Heart right ventricle (tissue), 16 donors: ENCODE results near the gene ZNF550. TPM values are rescaled to one million over a fixed set of nuclear protein-coding genes. Genes with fewer than 3 reads are reported as not detected.
"Not testable (repeated sequence)": the region's sequence is repeated elsewhere in the genome, so short reads cannot be mapped to it uniquely, and the experiment has no call there.

Experiments used
- ATAC-seq, 8 donors: fragments of 200-7000 bp; cut with Tn5 transposase; one replicate each; pipeline ENCODE4 v1.9.1; 2020; ENCODE audit warnings: mild to moderate bottlenecking in 8 of 8, moderate library complexity in 8 of 8, moderate number of reproducible peaks in 1 of 8
- DNase-seq, 2 donors: peaks; one replicate each; pipeline ENCODE4 v3.0.0-alpha.2; 2020
- H3K27ac ChIP-seq, 10 donors: fragments of 200-600 bp; sonication (generic) in 2 of 10; one replicate each; pipeline versions ENCODE4 v1.5.0 to v1.8.0; 2020 to 2022; ENCODE audit warnings: mild to moderate bottlenecking in 3 of 10
- H3K27me3 ChIP-seq, 7 donors: fragments of 200-600 bp; one replicate each; pipeline ENCODE4 v1.8.0; 2021 to 2022; ENCODE audit warnings: mild to moderate bottlenecking in 2 of 7
- H3K36me3 ChIP-seq, 9 donors: fragments of 200-600 bp; sonication (generic) in 1 of 9; one replicate each; pipeline versions ENCODE4 v1.5.0 to v1.8.0; 2020 to 2022; ENCODE audit warnings: mild to moderate bottlenecking in 2 of 9
- H3K4me1 ChIP-seq, 9 donors: fragments of 200-600 bp; sonication (generic) in 1 of 9; one replicate each; pipeline versions ENCODE4 v1.5.0 to v1.8.0; 2020 to 2022; ENCODE audit warnings: mild to moderate bottlenecking in 4 of 9
- H3K4me3 ChIP-seq, 10 donors: fragments of 200-600 bp; sonication (generic) in 2 of 10; one replicate each; pipeline versions ENCODE4 v1.5.0 to v1.8.0; 2020 to 2022; ENCODE audit warnings: mild to moderate bottlenecking in 7 of 10, moderate library complexity in 2 of 10
- H3K9me3 ChIP-seq, 11 donors: fragments of 200-600 bp in 10 of 11; sonication (generic) in 2 of 11; one replicate each; pipeline versions ENCODE4 v1.5.0 to v1.8.0; 2013 to 2022; ENCODE audit warnings: mild to moderate bottlenecking in 2 of 11, control low read depth in 1 of 11, moderate library complexity in 1 of 11
- WGBS, 2 donors: extraction: QIAGEN DNeasy Blood & Tissue Kit; methylation state at CpG; one replicate each; pipeline ENCODE4 v1.1.7; 2013; ENCODE audit warnings: inconsistent platforms in 1 of 2; 5-methylcytosine and 5-hydroxymethylcytosine counted together
- intact Hi-C, 10 donors: fragments of 100-400 bp; cut with DNase I; formaldehyde crosslinking; loops; one replicate each; pipeline versions ENCODE4 v1.11.1 to v1.14.2; 2022
- polyA plus RNA-seq, 2 donors: library from polyadenylated mRNA; stranded (reverse); fragments of 200-250 nt; gene quantifications; one replicate each; pipeline ENCODE4 v1.2.3, GENCODE V29; 2013
- total RNA-seq, 10 donors: library from RNA; stranded (reverse); fragmentation: NEBNext Ultra II Directional in 3 of 10; extraction: Animal tissue kit (Norgen Biotek cat#: 25700) in 3 of 10; gene quantifications; one replicate each; pipeline versions ENCODE4 v1.2.1 to v1.2.4, GENCODE V29; 2021 to 2023
- TF ChIP-seq, protein P1 (sequence below), 9 donors: fragments of 200-600 bp; sonication (generic) in 2 of 9; IDR thresholded peaks; one replicate each; pipeline versions ENCODE4 v1.5.0 to v1.8.0; 2021 to 2022; ENCODE audit warnings: antibody characterized with exemption in 9 of 9, mild to moderate bottlenecking in 5 of 9, moderate library complexity in 1 of 9
- donor health status: Arrhythmogenic right ventricular cardiomyopathy.
- donor health status: ischemic (EF 13 %, LVEDD 7.1; RV severe dilation, severe dysfunction).
- donor health status: healthy with polysubstance abuse.
- donor health status: DM: no; HTN: yes; CAD: no.
- donor health status: DM: no; HTN: no; CAD: no.
- donor health status: ischemic (EF 25% LVEDD 6.9; RV normal size, moderate dysfunction).
- donor health status: ischemic (EF 25% LVEDD 5.7; RV mildly dilated, moderate dysfunction).
- donor health status: healthy.
- donor health status: DM: yes; HTN: yes; CAD: no.
- donor health status: Ischemic cardiomyopathy.
- donor health status: ischemic (EF 35%, LVEDD 5.7; RV mildly dilated, moderate dysfunction).
- donor health status: nonischemic (EF 11% LVEDD 7.7; RV severe dilation, severe dysfunction).
- donor health status: DM: yes; HTN: yes; CAD: no.
- donor health status: PGD.
- donor health status: ischemic (EF 29% LVEDD 5.4; RV normal size, mild dysfunction).
- donor health status: nonischemic (EF 23%, LVEDD 6.1; RV moderate dilation, normal function).

Gene ZNF550
- total and polyA plus RNA-seq, 12 donors, result 3.3 to 9.7 (median 7.3) TPM

DNA sequence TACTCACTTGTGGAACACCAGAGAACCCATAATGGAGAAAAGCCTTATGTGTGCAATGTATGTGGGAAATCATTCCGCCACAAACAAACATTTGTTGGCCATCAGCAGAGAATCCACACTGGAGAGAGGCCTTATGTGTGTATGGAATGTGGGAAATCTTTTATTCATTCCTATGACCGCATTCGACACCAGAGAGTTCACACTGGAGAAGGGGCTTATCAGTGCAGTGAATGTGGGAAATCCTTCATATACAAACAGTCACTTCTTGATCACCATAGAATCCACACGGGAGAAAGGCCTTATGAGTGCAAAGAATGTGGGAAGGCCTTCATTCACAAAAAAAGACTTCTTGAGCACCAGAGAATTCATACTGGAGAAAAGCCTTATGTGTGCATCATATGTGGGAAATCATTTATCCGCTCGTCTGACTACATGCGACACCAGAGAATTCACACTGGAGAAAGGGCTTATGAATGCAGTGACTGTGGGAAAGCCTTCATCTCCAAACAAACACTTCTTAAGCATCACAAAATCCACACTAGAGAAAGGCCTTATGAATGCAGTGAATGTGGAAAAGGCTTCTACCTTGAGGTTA, 21.6 kb downstream of the ZNF550 start:
- peaks cover 0 to 100% (median 83%) of the 10 kb centered on the region in 11 donors for H3K9me3 ChIP-seq
- H3K4me3 ChIP-seq, result no peak overlapping the region
- H3K36me3 ChIP-seq, result peaks cover 0 to 100% (median 95%) of the 10 kb centered on the region in 9 donors
- intact Hi-C loops, result no loop called here
- H3K4me1 ChIP-seq, result no peaks in the 10 kb centered on the region
- TF ChIP-seq, protein P1, sequence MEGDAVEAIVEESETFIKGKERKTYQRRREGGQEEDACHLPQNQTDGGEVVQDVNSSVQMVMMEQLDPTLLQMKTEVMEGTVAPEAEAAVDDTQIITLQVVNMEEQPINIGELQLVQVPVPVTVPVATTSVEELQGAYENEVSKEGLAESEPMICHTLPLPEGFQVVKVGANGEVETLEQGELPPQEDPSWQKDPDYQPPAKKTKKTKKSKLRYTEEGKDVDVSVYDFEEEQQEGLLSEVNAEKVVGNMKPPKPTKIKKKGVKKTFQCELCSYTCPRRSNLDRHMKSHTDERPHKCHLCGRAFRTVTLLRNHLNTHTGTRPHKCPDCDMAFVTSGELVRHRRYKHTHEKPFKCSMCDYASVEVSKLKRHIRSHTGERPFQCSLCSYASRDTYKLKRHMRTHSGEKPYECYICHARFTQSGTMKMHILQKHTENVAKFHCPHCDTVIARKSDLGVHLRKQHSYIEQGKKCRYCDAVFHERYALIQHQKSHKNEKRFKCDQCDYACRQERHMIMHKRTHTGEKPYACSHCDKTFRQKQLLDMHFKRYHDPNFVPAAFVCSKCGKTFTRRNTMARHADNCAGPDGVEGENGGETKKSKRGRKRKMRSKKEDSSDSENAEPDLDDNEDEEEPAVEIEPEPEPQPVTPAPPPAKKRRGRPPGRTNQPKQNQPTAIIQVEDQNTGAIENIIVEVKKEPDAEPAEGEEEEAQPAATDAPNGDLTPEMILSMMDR (IDR thresholded peaks at IDR 0.05), result no peak
- DNase-seq (no peak), ATAC-seq (no peak)
- no peak overlapping the region for H3K27ac ChIP-seq
- 97 to 100% methylated on average over 7 of the region's 7 CpGs for WGBS, 2 donors
- H3K27me3 ChIP-seq, result no peaks in the 10 kb centered on the region

DNA sequence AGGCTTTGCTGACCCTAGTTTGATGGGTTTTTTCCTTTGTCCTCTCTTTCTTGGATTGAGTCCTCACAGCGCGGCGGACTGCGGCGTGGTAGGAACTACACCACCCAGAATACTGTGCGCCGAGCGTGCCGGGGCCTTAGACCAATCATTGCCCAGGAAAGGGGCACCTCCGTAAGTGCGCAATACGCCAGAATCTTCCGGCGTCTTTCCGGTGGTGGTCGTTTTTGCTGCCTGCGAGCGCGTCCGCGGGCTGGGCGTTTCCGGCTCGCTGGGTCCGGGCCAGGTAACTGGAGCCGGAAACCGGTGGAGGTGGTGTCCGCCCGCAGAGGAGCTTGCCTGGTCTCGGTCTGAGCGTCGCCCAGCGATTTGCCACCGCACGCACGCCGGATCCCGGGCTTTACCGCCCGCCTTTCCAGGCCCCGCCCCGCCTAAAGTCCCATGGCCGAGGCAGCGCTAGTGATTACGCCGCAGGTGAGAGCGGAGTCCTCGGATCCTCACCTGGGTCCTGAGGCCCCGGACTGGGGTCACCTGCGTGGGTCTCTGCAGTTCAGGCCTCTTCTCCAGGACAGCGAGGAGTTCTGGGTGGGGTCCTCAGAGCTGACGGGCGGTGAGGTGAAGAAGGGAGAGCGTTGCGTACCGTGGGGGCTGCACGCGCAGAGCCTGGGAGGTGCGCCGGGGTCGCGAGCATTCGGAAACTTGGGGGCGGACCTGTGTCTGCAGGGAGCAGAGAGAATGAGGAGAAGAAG, 32.4 kb downstream of the ZNF550 start, which contains the start of gene ZNF549:
TSS of gene ZNF549 (plus strand) at position 221 of the 746 bp plus-strand sequence. CDS start at position 439, 218 bp downstream.
- peak; percentile 87 to 90 for DNase-seq
- WGBS, 2 donors, result 0% methylated on average over 64 of the region's 64 CpGs

DNA sequence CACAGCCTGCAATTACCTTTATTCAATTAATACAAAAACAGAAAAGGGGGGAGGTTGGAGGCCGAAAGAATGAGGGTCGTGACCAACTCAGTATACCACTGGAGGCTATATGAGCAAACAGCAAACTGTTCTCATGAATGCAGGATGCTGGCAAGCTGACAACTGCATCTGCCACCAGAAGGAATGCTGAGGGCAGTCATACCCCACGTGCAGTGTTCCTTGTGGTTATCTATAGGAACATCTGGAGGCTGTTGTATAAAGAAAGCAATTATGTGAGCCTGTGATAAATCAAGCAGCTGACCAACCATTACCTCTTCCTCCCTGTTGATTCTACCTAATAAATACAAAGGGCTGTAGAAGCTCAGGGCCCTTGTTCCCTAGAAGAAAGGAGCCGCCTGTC, 41.6 kb downstream of the ZNF550 start:
- peaks cover 0 to 59% (median 23%) of the 10 kb centered on the region in 9 donors for H3K36me3 ChIP-seq
- H3K27me3 ChIP-seq, result not testable (repeated sequence)
- WGBS, 2 donors, result 86 to 87% methylated on average over 4 of the region's 4 CpGs

More for the DNA sequence above, 32.4 kb downstream of the ZNF550 start, which contains the start of gene ZNF549:
- peak; percentile 100 for ATAC-seq
- Histone ChIP-seq H3K4me1 (peaks cover 9 to 18% (median 13%) of the 10 kb centered on the region in 9 donors), H3K9me3 (peaks cover 0 to 40% (median 7%) of the 10 kb centered on the region in 11 donors), H3K27me3 (no peaks in the 10 kb centered on the region), H3K4me3 (peak within 1 kb of the TSS; percentile 66 to 98 (median 89)), H3K27ac (peak within 1 kb of the TSS in 9 of 10 donors; percentile 60 to 89 (median 84)), H3K36me3 (peaks cover 0 to 26% (median 17%) of the 10 kb centered on the region in 9 donors)
- TF ChIP-seq, protein P1 (IDR thresholded peaks at IDR 0.05), result no peak
- intact Hi-C loops, result no loop called here

GRCh38 chr19:57515255-57515654, 44.4 kb downstream of the ZNF550 start:
- Histone ChIP-seq H3K27me3 (no peaks in the 10 kb centered on the region), H3K27ac (no peak overlapping the region), H3K4me1 (no peaks in the 10 kb centered on the region), H3K36me3 (peaks cover 0 to 76% (median 29%) of the 10 kb centered on the region in 9 donors), H3K9me3 (peaks cover 3 to 92% (median 29%) of the 10 kb centered on the region in 11 donors), H3K4me3 (no peak overlapping the region)
- intact Hi-C loops, result no loop called here
- 84 to 90% methylated on average over 5 of the region's 5 CpGs for WGBS, 2 donors
- TF ChIP-seq, protein P1 (IDR thresholded peaks at IDR 0.05), result no peak
- DNase-seq (no peak), ATAC-seq (no peak)

More for the DNA sequence above, 41.6 kb downstream of the ZNF550 start:
- DNase-seq, intact Hi-C loops, H3K4me3 ChIP-seq, H3K4me1 ChIP-seq, ATAC-seq, H3K27ac ChIP-seq: not testable (repeated sequence)
- peaks cover 0 to 71% (median 11%) of the 10 kb centered on the region in 11 donors for H3K9me3 ChIP-seq
